ENCODE data around the gene ATP7B.

GRCh38 chr13:51998723-51999509, 12.3 kb downstream of the ATP7B start:
- TF ChIP-seq POLR2A (IDR thresholded peaks at IDR 0.05; ENCODE audit: low read depth, low read length) (no peak), POU2F2 (IDR thresholded peaks at IDR 0.05; ENCODE audit: low read depth, low read length) (no peak), POLR2AphosphoS5 (IDR thresholded peaks at IDR 0.05; ENCODE audit: low read depth, low read length) (no peak), TAF1 (IDR thresholded peaks at IDR 0.05; ENCODE audit: low read depth, low read length) (no peak), SPI1 (IDR thresholded peaks at IDR 0.05; ENCODE audit: low read depth, low read length) (no peak)
